Prostate gland (tissue), 2 donors: ENCODE data around the gene CHCHD3. TPM values are rescaled to one million over a fixed set of nuclear protein-coding genes. Genes with fewer than 3 reads are reported as not detected.

Source experiments
- DNase-seq: peaks from one replicate; pipeline ENCODE4 v3.0.0-alpha.2; 2019; ENCODE audit warnings: low spot score
- H3K27ac ChIP-seq, 2 donors: fragments of 200-600 bp; sonication (generic); 2 replicates each; pipeline ENCODE4 v1.5.1; 2017 to 2019
- H3K27me3 ChIP-seq: fragments of 200-600 bp; sonication (generic); replicated peaks from 2 replicates; pipeline ENCODE4 v1.5.1; 2019; ENCODE audit not compliant: insufficient read depth
- H3K36me3 ChIP-seq, 2 donors: fragments of 200-600 bp; sonication (generic); 1 replicate in 1 of 2; 2 replicates in 1 of 2; pipeline versions ENCODE4 v1.5.1 to v1.8.1; 2017 to 2019
- H3K4me1 ChIP-seq: fragments of 200-600 bp; sonication (generic); replicated peaks from 2 replicates; pipeline ENCODE4 v1.5.1; 2019
- H3K4me3 ChIP-seq, 2 donors: fragments of 200-600 bp; sonication (generic); 2 replicates each; pipeline ENCODE4 v1.5.1; 2017 to 2019
- H3K9me3 ChIP-seq: fragments of 200-600 bp; sonication (generic); 2 replicates; pipeline ENCODE4 v1.5.1; 2017
- CTCF ChIP-seq, 4 experiments: fragments of 200-600 bp in 2 of 4; fragments of 450-650 bp in 2 of 4; sonication (generic) in 2 of 4; IDR thresholded peaks; 1 replicate in 3 of 4; 2 replicates in 1 of 4; pipeline ENCODE4 v1.5.1; 2016 to 2019; ENCODE audit warnings: antibody characterized with exemption in 4 of 4, mild to moderate bottlenecking in 2 of 4, moderate library complexity in 2 of 4
- POLR2A ChIP-seq: fragments of 450-650 bp; IDR thresholded peaks from one replicate; pipeline ENCODE4 v1.6.1; 2016; ENCODE audit warnings: antibody characterized with exemption, mild to moderate bottlenecking
- POLR2AphosphoS5 ChIP-seq: sonication (generic); formaldehyde crosslinking; IDR thresholded peaks from one replicate; pipeline ENCODE4 v1.6.1; 2017; ENCODE audit warnings: antibody characterized with exemption
- WGBS: methylation state at CpG from one replicate; pipeline ENCODE4 v1.1.5; 2018; 5-methylcytosine and 5-hydroxymethylcytosine counted together
- intact Hi-C: fragments of 100-400 bp; cut with DNase I; formaldehyde crosslinking; loops from one replicate; pipeline ENCODE4 v1.14.2; 2022
- total RNA-seq, 2 donors: library from RNA; depleted of rRNA; stranded (reverse); fragments of >200 nt; gene quantifications; one replicate each; pipeline ENCODE4 v1.1.0, GENCODE V29; 2016

Gene CHCHD3
- total RNA-seq, 2 donors from 2014 or later: 33.2 to 40.9 TPM

- Histone ChIP-seq H3K27ac (no peak overlapping the region), H3K4me1 (no peaks in the 10 kb centered on the region), H3K4me3 (no peak overlapping the region), H3K36me3 (no peaks in the 10 kb centered on the region), H3K9me3 (no peaks in the 10 kb centered on the region), H3K27me3 (no peaks in the 10 kb centered on the region)
- intact Hi-C loops: no loop called here
- no peak for DNase-seq
- TF ChIP-seq POLR2A (no peak), CTCF (IDR thresholded peaks at IDR 0.05) (no peak), POLR2AphosphoS5 (no peak)
- 92% methylated on average over 3 of the region's 3 CpGs for WGBS
Observed at GRCh38 chr7:132793474-132793873, 288.4 kb downstream of the CHCHD3 start.

DNA sequence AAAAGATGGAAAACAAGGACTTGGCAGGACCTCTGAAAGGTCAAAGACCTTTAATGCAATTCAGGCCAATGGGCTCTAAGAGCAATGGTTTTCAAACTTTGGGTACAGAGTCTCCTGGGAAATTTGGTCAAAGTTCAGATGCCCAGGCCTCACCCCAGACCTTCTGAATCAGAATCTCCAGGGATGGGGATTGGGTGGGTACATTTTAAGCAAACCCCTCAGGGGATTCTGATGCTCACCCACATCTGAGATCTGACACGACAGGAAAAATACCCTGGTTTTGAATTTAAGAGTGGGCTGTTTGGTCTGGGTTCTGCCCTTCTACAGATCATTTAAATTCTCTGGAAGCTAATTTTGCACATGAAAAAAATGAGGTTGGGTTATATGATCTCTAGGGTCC, 290.9 kb downstream of the CHCHD3 start:
- intact Hi-C loops: no loop called here
- Histone ChIP-seq H3K4me3 (no peak overlapping the region), H3K9me3 (no peaks in the 10 kb centered on the region), H3K4me1 (no peaks in the 10 kb centered on the region), H3K27me3 (no peaks in the 10 kb centered on the region), H3K27ac (no peak overlapping the region), H3K36me3 (no peaks in the 10 kb centered on the region)
- no peak for DNase-seq
- WGBS: 88% methylated on average over 1 of the region's 1 CpG
- TF ChIP-seq CTCF (IDR thresholded peaks at IDR 0.05) (no peak), POLR2A (no peak), POLR2AphosphoS5 (no peak)

- Histone ChIP-seq H3K27ac (no peak overlapping the region), H3K4me3 (no peak overlapping the region), H3K9me3 (no peaks in the 10 kb centered on the region), H3K36me3 (no peaks in the 10 kb centered on the region), H3K27me3 (no peaks in the 10 kb centered on the region), H3K4me1 (no peaks in the 10 kb centered on the region)
- TF ChIP-seq POLR2AphosphoS5 (no peak), CTCF (IDR thresholded peaks at IDR 0.05) (no peak)
- intact Hi-C loops: no loop called here
- no peak for DNase-seq
- 95% methylated on average over 2 of the region's 2 CpGs for WGBS
Observed at GRCh38 chr7:132790104-132790503, 291.8 kb downstream of the CHCHD3 start.

- no peak overlapping the region for H3K27ac ChIP-seq
- H3K36me3 ChIP-seq: no peaks in the 10 kb centered on the region
- H3K4me1 ChIP-seq: no peaks in the 10 kb centered on the region
- no peak overlapping the region for H3K4me3 ChIP-seq
- DNase-seq: no peak
- H3K27me3 ChIP-seq: no peaks in the 10 kb centered on the region
- H3K9me3 ChIP-seq: no peaks in the 10 kb centered on the region
- intact Hi-C loops: no loop called here
- TF ChIP-seq CTCF (IDR thresholded peaks at IDR 0.05) (no peak), POLR2AphosphoS5 (no peak), POLR2A (no peak)
- 98% methylated on average over 6 of the region's 6 CpGs for WGBS
Observed at GRCh38 chr7:132789281-132789680, 292.6 kb downstream of the CHCHD3 start.

GRCh38 chr7:132785870-132786269, 296.0 kb downstream of the CHCHD3 start:
- 99% methylated on average over 6 of the region's 6 CpGs for WGBS
- no peak overlapping the region for H3K4me3 ChIP-seq
- no peaks in the 10 kb centered on the region for H3K4me1 ChIP-seq
- no peak for TF ChIP-seq CTCF (IDR thresholded peaks at IDR 0.05)
- TF ChIP-seq POLR2A: no peak
- no peak for TF ChIP-seq POLR2AphosphoS5
- H3K9me3 ChIP-seq: no peaks in the 10 kb centered on the region
- intact Hi-C loops: no loop called here
- H3K27ac ChIP-seq: no peak overlapping the region
- DNase-seq: no peak
- no peaks in the 10 kb centered on the region for H3K27me3 ChIP-seq
- H3K36me3 ChIP-seq: no peaks in the 10 kb centered on the region
